HG02973 (cell line): ENCODE data around the gene KRTAP4-4.

Experiments used
- ATAC-seq: cut with Tn5 transposase; IDR thresholded peaks from one replicate; pipeline ENCODE4 v1.9.1; 2021; ENCODE audit warnings: moderate library complexity; ENCODE audit not compliant: unreplicated experiment

KRTAP4-4 gene

GRCh38 chr17:41116297-41116696, 44.3 kb downstream of the KRTAP4-4 start:
- no peak for ATAC-seq

GRCh38 chr17:41111151-41111885, 49.2 kb downstream of the KRTAP4-4 start:
- ATAC-seq, result no peak
